ENCODE results near the gene ERG28. TPM values are rescaled to one million over a fixed set of nuclear protein-coding genes. Genes with fewer than 3 reads are reported as not detected.
"Not testable (repeated sequence)": the region's sequence is repeated elsewhere in the genome, so short reads cannot be mapped to it uniquely, and the experiment has no call there.

ERG28 gene
- total RNA-seq, 1 donor = 8.7 TPM

DNA sequence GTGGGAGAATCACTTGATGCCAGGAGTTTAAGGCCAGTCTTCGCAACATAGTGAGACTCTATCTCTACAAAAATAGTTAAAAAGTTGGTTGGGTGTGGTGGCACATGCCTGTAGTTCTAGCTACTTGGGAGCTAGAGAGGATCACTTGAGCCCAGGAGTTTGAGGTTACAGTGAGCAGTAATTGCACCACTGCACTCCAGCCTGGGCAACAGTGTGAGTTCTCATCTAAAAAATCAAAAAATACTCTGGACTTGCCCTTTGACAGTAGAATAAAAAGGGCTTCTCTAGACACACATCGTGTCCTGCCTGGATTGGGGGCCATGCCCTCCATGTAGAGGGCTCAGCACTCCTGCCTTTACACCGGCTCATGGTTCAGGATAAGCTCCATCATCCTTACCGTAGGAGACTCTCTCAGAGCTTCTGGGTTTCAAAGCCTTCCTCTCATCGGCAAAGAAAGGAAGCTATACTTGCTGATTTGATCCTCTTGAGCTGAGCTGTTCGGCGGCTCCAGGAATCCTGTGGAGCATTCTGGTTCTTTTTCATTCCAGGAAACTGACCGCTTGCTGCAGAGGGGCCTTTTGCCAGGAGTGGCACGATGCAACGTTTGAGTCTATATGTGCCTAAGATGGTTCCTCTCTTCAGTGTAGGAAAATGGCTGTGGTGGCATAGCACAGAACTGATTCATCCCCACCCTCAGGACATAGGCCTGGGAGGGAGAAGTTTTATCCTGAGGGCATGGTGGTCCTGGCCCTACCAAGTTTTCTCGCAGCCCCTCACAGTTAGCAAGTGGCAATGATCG is 52.6 kb downstream of the ERG28 start:
- no peak for DNase-seq (ENCODE audit: low read depth)
- TF ChIP-seq, protein P1, sequence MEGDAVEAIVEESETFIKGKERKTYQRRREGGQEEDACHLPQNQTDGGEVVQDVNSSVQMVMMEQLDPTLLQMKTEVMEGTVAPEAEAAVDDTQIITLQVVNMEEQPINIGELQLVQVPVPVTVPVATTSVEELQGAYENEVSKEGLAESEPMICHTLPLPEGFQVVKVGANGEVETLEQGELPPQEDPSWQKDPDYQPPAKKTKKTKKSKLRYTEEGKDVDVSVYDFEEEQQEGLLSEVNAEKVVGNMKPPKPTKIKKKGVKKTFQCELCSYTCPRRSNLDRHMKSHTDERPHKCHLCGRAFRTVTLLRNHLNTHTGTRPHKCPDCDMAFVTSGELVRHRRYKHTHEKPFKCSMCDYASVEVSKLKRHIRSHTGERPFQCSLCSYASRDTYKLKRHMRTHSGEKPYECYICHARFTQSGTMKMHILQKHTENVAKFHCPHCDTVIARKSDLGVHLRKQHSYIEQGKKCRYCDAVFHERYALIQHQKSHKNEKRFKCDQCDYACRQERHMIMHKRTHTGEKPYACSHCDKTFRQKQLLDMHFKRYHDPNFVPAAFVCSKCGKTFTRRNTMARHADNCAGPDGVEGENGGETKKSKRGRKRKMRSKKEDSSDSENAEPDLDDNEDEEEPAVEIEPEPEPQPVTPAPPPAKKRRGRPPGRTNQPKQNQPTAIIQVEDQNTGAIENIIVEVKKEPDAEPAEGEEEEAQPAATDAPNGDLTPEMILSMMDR (IDR thresholded peaks at IDR 0.05; ENCODE audit: insufficient read depth, low read length) = no peak
- no peak overlapping the region for H3K4me3 ChIP-seq (ENCODE audit: low read depth, low read length)

GRCh38 chr14:75607044-75607443 is 53.6 kb downstream of the ERG28 start:
- no peak overlapping the region for H3K4me3 ChIP-seq (ENCODE audit: low read depth, low read length)
- TF ChIP-seq, protein P1 (IDR thresholded peaks at IDR 0.05; ENCODE audit: insufficient read depth, low read length) = no peak

GRCh38 chr14:75605916-75606315 is 54.8 kb downstream of the ERG28 start:
- no peak for DNase-seq (ENCODE audit: low read depth)
- no peak overlapping the region for H3K4me3 ChIP-seq (ENCODE audit: low read depth, low read length)
- TF ChIP-seq, protein P1 (IDR thresholded peaks at IDR 0.05; ENCODE audit: insufficient read depth, low read length) = no peak

More at GRCh38 chr14:75607044-75607443, 53.6 kb downstream of the ERG28 start:
- no peak for DNase-seq (ENCODE audit: low read depth)

DNA sequence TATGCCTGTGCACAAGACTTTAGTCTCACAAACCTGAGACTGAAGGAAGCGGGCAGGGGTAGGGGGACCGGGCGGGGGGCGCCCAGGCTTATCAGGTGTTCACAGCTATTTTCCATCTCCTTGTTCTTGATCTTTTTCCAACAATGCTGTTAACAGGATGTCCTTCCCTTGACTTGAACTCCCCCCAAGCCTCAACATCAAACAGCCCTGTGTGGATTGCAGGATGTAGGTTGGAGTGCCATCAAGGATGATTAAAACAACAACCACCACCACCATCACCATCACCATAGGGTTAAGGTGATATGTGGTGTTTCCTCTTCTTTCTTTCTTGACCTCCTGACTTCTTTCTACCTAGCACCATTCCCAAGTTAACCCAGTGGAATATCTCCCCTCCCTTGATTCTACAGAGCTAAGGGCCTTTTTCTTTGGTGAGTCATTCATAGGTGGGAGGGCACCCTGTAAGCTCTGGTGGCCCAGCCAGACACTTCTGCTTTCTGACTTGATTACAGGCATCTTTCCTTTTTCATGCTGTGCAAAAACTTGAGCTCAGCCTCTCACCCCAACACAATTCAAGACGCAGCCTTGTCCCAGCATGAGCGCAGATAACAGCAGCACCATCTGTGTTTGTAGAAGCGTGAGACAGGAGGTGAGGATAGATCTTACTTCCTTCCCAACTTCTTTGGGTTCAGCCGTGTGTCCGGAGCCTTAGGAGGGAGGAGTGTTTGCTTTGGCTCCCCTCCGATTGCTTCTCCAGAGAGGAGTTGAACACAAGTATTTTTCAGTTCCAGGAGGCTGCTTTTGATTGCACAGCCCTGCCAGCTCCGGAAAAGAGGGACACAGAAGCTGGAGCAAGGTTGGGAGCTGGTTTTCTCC is 55.5 kb downstream of the ERG28 start:
- peak overlapping the region; percentile 6 for H3K4me3 ChIP-seq (ENCODE audit: low read depth, low read length)
- peak; percentile 49 for DNase-seq (ENCODE audit: low read depth)
- TF ChIP-seq, protein P1 (IDR thresholded peaks at IDR 0.05; ENCODE audit: insufficient read depth, low read length) = no peak

DNA sequence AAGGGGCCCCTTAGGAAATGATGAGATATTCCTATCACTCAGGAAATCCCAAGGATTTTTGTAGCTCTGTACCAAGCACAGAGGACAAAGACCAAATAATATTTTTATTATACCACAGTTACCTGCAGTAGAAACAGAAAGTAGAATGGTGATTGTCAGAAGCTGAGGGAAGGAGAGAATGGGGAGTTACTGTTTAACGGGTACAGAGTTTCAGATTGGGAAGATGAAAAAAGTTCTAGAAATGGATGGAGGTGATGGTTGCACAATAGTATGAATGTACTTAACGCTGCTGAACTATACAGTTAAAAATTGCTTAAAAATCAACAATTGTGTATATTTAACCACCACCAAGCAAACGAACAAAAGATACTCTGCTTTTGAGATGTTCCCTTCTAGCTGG is 58.2 kb downstream of the ERG28 start:
- DNase-seq (ENCODE audit: low read depth) = no peak
- no peak overlapping the region for H3K4me3 ChIP-seq (ENCODE audit: low read depth, low read length)
- TF ChIP-seq, protein P1 (IDR thresholded peaks at IDR 0.05; ENCODE audit: insufficient read depth, low read length) = no peak

- DNase-seq (ENCODE audit: low read depth); H3K4me3 ChIP-seq (ENCODE audit: low read depth, low read length): not testable (repeated sequence)
Measured at GRCh38 chr14:75601061-75601460, 59.6 kb downstream of the ERG28 start.

- H3K4me3 ChIP-seq (ENCODE audit: low read depth, low read length); DNase-seq (ENCODE audit: low read depth): not testable (repeated sequence)
Measured at GRCh38 chr14:75600100-75600499, 60.6 kb downstream of the ERG28 start.

Small RNA genes lying within 50 kb of the gene (small RNA-seq; reads per million reads assigned to genes)
- gene RNA5SP387 = 0.32 reads per million

Other genes with a start within 250 kb of the ERG28 start
- gene JDP2, start 232.9 kb downstream of the ERG28 start, total RNA-seq (ENCODE audit: low replicate concordance) = 67.9 and 80.1 TPM in 2 replicates
- not detected in 2 replicates for gene BATF, start 138.4 kb downstream of the ERG28 start, total RNA-seq (ENCODE audit: low replicate concordance)
- 0.90 and 1.1 TPM in 2 replicates for gene FLVCR2, start 82.3 kb downstream of the ERG28 start, total RNA-seq (ENCODE audit: low replicate concordance)
- gene TTLL5, start 370 bp upstream of the ERG28 start, total RNA-seq (ENCODE audit: low replicate concordance) = 29.5 and 31.6 TPM in 2 replicates